ENCODE results near the gene AGR2.

DNA sequence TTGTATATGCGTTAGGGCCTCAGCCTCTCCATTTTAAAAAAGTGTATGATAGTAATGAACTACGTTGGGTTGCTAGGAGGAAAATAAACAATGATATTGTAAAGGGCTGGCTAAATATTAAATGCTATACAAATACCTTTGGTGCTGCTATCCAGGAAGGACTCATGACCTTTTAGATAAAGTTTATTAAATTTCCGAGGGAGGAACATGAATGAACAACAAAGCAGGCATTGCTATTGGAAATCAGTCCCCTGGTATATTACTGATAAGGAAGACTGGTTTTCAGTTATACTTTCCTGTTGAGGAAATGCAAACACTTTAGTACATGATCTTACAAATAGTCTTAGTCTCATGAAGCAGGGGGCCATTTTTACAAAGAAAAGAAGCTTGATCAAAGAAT lies 17.2 kb upstream of the AGR2 start:
- no peak for TF ChIP-seq ARNT (IDR thresholded peaks at IDR 0.05)
- TF ChIP-seq SP1 (IDR thresholded peaks at IDR 0.05), result no peak
- TF ChIP-seq CTBP1 (IDR thresholded peaks at IDR 0.05; ENCODE audit: borderline replicate concordance), result no peak
- no peak for TF ChIP-seq FOXA1 (IDR thresholded peaks at IDR 0.05)
- TF ChIP-seq FOXM1 (IDR thresholded peaks at IDR 0.05; ENCODE audit: borderline replicate concordance), result no peak
- no peak for TF ChIP-seq ZNF384 (IDR thresholded peaks at IDR 0.05)
- TF ChIP-seq, protein P1, sequence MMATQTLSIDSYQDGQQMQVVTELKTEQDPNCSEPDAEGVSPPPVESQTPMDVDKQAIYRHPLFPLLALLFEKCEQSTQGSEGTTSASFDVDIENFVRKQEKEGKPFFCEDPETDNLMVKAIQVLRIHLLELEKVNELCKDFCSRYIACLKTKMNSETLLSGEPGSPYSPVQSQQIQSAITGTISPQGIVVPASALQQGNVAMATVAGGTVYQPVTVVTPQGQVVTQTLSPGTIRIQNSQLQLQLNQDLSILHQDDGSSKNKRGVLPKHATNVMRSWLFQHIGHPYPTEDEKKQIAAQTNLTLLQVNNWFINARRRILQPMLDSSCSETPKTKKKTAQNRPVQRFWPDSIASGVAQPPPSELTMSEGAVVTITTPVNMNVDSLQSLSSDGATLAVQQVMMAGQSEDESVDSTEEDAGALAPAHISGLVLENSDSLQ (IDR thresholded peaks at IDR 0.05), result no peak
- no peak for TF ChIP-seq L3MBTL2 (conservative IDR thresholded peaks at IDR 0.05)
- TF ChIP-seq FOXK2 (IDR thresholded peaks at IDR 0.05), result no peak

Data from HEK293T (cell line).